Measurements from ENCODE around the gene COASY.
"Not testable (repeated sequence)": the region's sequence is repeated elsewhere in the genome, so short reads cannot be mapped to it uniquely, and the experiment has no call there.

The COASY gene

GRCh38 chr17:42554250-42555121 lies 7.5 kb upstream of the COASY start:
- peak; percentile 85 for DNase-seq

GRCh38 chr17:42555122-42555622 lies 6.8 kb upstream of the COASY start:
- DNase-seq: no peak

- not testable (repeated sequence) for DNase-seq
Observed at GRCh38 chr17:42555961-42556617, 5.9 kb upstream of the COASY start.

GRCh38 chr17:42559075-42559474 lies 2.9 kb upstream of the COASY start:
- DNase-seq: no peak

GRCh38 chr17:42560246-42560645 lies 1.7 kb upstream of the COASY start:
- DNase-seq: no peak

GRCh38 chr17:42562388-42563142 lies 617 bp downstream of the COASY start:
- DNase-seq: peak; percentile 17

- DNase-seq: no peak
Observed at GRCh38 chr17:42563143-42563509, 1.2 kb downstream of the COASY start.

- no peak for DNase-seq
Observed at GRCh38 chr17:42563543-42563942, 1.6 kb downstream of the COASY start.

- no peak for DNase-seq
Observed at GRCh38 chr17:42563950-42564349, 2.0 kb downstream of the COASY start.

- DNase-seq: no peak
Observed at GRCh38 chr17:42564815-42565522, 3.0 kb downstream of the COASY start.

GRCh38 chr17:42565523-42566214 lies 3.7 kb downstream of the COASY start:
- DNase-seq: no peak

- peak; percentile 21 for DNase-seq
Observed at GRCh38 chr17:42566215-42566882, 4.4 kb downstream of the COASY start.

- peak; percentile 94 for DNase-seq
Observed at GRCh38 chr17:42566883-42567573, 5.1 kb downstream of the COASY start, which contains the start of gene MLX. TSS of gene MLX (plus strand) at chr17:42567100. CDS start at chr17:42567125, 25 bp downstream.

GRCh38 chr17:42568341-42569111 lies 6.6 kb downstream of the COASY start:
- no peak for DNase-seq

GRCh38 chr17:42571435-42572225 lies 9.7 kb downstream of the COASY start:
- DNase-seq: no peak

- no peak for DNase-seq
Observed at GRCh38 chr17:42573095-42573494, 11.1 kb downstream of the COASY start.

- no peak for DNase-seq
Observed at GRCh38 chr17:42574463-42574862, 12.5 kb downstream of the COASY start.

- no peak for DNase-seq
Observed at GRCh38 chr17:42577140-42577531, 15.2 kb downstream of the COASY start.
